ENCODE measurements around the gene MRPS15. TPM values are rescaled to one million over a fixed set of nuclear protein-coding genes. Genes with fewer than 3 reads are reported as not detected.
"Not testable (repeated sequence)": the region's sequence is repeated elsewhere in the genome, so short reads cannot be mapped to it uniquely, and the experiment has no call there.

The MRPS15 gene
- total RNA-seq = 69.5 and 70.4 TPM in 2 replicates

DNA sequence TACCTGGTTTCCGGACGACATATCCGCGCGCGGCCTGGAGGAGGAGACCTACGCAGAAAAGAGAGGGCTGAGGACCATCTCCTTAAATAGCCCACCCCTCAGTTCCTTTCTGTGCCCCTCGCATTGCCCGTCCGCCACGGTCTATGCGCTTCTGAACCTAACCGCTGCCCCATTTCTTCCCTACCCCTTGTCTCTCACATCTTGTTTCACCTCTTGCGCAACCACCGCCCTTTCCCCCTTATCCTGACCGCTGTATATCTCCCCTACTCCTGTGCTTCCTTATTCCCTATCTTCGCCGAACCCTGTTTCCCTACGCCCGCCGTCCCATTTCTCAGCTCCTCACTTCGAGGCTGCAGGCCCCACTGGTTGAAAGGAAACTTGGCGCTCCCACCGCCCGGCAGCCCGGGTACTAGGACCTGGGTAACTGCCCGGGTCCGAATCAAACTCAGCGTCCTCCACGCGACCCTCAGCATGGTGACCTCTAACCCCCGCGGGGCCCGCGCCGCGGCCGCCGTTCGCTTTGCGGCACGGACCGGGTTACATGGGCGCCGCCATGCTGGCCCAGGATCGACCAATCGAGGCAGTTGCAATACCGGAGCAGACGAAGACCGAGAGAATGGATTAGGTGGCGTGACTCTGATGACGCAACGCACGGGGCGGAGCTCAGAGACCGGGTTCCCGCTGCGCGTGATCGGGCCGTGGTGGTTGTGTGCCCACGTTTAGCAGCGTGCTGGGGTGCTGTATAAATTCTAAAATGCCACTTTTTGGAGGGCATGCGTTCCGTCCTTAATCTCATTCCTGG lies at the start of gene MRPS15:
Gene MRPS15 (minus strand): TSS at position 582 of the 802 bp plus-strand sequence. CDS start 109 bp downstream, at position 473.
- DNase-seq (ENCODE audit: low read depth in 2 of 2) = peak; percentile 94 to 97

- no peak for DNase-seq (ENCODE audit: low read depth in 2 of 2)
These were observed 48.7 kb upstream of the MRPS15 start for GRCh38 chr1:36512842-36513241.

DNA sequence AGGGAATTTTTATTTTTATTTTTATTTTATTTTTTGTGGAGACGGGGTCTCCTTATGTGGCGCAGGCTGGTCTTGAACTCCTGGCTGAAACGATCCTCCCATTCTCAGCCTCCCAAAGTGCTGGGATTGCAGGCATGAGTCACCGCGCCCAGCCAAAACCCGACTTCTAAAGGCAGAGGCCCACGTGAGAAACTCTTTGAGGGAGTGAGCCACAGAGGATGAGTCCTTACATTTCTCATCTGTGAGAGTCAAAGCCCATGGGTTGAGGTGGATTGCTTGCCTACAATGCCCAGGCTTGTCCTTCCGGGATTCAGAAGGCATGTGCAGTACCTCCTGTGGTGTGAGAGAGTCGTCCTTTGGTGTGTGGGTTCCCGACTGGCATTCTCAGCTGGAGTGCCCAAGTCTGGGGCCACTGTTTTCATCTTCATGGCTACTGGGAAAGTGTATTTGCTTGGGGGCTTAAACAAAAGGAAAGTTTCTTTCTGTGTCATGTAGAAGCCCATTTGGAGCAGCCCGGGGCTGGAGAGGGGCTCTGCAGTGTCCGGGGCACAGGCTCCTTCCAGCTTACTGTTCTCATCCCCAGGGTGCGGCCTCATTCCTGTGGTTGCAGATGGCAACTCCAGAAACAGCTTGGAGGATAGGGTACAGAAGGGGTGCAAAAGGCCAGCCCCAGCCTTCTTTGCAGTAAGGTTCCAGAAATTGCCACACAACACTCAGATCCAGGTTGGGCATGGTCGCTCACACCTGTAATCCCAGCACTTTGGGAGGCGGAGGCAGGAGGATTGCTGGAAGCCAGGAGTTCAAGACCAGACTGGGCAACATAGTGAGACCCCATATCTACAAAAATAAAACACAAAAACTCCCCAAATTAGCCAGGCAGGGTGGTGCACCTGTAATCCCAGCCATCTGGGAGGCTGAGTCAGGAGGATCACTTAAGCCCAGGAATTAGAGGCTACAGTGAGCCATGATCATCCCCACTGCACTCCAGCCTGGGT lies 47.9 kb upstream of the MRPS15 start:
- no peak for DNase-seq (ENCODE audit: low read depth in 2 of 2)

DNA sequence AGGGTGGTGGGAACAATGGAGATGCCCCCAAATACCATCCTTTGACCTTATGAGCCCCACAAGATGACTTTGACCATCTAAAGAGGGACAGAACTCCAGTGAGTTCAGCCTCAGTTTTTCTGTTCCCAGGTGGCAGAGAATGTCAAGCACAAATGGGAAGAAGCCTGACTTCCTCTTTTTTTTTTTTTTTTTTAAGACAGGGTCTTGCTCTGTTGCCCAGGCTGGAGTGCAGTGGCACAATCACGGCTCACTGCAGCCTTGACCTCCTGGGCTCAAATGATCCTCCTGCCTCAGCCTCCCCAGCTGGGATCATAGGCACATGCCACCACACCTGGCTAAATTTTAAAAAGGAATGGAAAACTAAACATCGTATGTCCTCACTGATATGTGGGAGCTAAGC lies 47.0 kb upstream of the MRPS15 start:
- not testable (repeated sequence) for DNase-seq (ENCODE audit: low read depth in 2 of 2)

DNA sequence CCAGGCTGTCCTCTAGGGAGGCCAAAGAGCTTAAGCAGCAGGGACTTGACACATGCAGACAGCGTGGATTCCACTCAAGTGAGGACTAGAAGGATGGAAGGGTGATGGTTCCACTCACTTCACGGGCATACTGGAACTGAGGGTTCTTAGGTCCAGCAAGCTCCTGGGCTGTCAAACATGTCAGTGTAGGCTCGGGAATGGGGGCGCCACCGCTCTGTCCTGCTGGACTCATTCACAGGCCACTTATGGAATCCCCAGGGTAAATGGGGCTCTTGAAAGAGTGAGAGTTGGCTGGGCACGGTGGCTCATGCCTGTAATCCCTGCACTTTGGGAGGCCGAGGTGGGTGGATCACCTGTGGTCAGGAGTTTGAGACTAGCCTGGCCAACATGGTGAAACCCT lies 46.2 kb upstream of the MRPS15 start:
- no peak for DNase-seq (ENCODE audit: low read depth in 2 of 2)

GRCh38 chr1:36508257-36508656 lies 44.1 kb upstream of the MRPS15 start:
- no peak for DNase-seq (ENCODE audit: low read depth in 2 of 2)

DNA sequence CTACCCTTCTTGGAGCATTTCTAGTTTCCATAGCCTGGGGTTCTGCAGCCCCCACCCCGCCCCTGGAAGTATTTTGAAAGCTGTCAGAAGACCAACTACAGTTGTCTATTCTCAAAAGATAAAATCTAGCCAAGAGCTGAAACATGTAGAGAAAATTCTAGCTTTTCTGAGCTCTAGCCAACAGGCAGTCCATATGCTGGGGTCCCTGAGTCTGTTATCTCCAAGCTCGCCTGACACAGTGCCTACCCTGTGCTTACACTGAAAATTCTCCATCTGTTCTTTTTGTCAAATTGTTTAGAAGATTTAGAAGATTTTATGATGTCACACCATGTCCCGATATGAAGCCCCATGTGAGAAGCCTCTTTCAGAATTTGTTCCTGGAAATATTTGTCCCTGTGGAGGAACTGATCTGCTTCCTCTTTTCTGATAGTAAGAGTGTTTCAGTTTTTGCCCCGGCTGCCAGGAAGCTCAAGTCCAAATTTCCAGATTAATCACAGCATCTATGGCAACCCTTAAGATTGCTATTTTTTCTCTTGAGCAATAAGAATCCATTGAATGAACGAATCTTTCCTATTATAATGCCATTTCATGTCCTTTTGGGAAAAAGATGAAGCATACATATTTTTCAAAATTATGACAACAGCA lies 42.2 kb upstream of the MRPS15 start:
- DNase-seq (ENCODE audit: low read depth in 2 of 2) = no peak

DNA sequence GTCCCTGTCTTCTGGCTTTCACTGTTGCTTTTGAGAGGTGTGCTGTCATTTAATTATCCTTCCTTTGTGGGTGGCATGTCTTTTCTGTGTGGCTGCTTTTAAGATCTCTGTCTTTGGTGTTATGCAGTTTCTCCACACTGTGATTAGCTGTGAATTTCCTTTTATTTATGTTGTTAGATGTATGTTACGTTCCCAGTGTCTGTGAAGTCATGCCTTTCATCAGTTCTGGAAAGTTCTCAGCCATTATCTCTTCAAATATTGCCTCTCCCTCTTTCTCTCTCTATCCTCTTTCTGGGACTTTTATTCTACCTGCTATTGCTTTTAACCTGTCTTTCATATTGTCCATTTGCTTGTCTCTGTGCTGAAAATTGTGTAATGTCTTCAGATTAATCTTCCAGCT lies 39.5 kb upstream of the MRPS15 start:
- DNase-seq (ENCODE audit: low read depth in 2 of 2) = no peak

- no peak for DNase-seq (ENCODE audit: low read depth in 2 of 2)
These were observed 39.0 kb upstream of the MRPS15 start for GRCh38 chr1:36503159-36503558.

DNA sequence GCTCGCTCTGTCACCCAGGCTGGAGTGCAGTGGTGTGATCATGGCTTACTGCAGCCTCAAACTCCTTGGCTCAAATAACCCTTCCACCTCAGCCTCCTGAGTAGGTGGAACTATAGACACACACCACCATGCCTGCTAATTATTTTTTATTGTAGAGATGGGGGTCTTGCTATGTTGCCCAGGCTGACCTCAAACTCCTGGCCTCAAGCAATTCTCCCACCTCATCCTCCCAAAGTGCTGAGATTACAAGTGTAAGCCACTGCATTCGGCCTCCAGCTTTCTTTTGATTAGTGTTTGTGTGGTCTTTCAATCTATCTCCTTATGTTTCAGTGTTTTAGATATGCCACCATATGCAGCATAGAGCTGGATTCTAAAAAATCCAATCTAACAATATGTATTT lies 38.4 kb upstream of the MRPS15 start:
- DNase-seq (ENCODE audit: low read depth in 2 of 2) = no peak

DNA sequence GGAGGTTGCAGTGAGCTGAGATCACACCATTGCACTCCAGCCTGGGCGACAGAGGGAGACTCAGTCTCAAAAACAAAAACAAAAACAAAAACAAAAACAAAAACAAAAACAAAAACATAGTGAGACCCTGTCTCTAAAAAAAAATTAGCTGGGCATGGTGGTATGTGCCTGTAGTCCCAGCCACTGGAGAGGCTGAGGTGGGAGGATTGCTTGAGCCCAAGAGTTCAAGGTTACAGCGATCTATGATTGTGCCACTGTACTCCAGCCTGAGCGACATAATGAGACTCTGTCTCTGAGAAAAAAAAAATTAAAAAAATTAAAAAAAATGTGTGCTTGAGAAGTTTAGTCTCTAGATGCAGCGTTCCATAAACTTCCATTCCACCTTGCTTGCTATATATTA lies 37.7 kb upstream of the MRPS15 start:
- DNase-seq (ENCODE audit: low read depth in 2 of 2) = not testable (repeated sequence)

DNA sequence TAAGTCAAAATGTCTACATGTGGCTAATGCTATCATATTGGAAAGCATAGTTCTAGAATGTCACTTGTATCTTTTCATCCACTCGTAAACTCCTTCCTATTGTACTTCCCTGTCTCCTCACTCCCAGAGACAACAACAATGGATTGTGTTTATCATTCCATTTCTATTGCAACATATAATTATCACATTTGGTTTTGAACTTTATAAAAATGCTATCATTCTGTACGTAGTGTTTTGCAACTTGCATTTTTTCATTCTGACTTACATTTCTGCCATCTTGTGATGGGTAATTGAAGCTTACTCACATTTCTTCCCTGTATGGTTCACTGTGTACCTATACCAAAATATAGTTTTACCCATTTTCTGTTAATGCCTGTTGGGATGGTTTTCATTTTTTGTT lies 33.0 kb upstream of the MRPS15 start:
- DNase-seq (ENCODE audit: low read depth in 2 of 2) = no peak

DNA sequence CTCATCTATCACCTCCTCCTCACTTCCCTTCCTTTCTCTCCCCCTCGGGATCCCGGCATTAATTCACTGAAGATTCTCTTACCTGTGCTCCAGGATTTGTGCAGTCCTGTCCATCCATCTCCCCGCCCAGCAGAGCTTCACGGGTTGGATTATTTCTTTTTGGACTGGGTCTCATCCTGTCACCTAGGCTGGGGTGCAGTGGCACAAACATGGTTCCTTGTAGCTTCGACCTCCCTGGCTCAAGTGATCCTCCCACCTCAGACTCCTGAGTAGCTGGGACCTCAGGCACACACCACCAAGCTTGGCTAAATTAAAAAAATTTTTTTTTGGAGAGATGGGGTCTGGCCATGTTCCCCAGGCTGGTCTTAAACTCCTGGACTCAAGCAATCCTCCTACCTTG lies 30.8 kb upstream of the MRPS15 start:
- DNase-seq (ENCODE audit: low read depth in 2 of 2) = no peak

DNA sequence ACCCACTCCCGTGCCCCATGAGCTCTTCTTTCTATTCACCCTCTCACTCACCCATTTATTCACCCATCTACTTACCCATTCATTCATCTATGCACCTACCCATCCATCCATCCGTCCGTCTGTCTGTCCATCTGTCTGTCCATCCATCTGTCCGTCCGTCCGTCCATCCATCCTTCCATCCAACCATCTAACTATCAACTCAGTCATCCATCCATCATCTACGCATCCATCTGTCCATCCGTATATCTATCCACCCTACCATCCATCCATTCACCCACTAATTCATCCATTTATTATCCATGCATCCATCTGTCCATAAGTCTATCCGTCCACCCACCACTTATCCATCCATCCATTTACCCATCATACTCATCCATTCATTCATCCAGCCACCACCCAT lies 29.3 kb upstream of the MRPS15 start:
- DNase-seq (ENCODE audit: low read depth in 2 of 2) = no peak

DNA sequence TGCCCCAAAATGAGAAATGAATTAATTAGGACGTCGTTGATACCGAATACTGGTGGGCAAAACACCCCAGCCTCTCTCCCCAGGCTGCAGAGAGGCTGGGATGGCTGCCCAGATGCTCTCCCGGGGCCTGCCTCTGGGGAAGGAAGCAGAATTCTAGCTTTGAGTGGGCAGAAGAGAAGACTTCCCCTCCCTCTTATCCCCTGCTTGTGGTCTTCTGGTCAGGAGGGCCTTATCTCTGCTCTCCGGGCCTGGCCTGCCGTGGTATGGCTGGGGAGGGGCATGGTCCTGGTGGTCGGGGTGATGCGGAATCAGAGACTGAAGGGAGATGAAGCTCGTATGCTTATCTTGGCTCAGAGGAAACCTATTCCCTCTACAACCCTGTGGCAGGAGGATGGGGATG lies 28.3 kb upstream of the MRPS15 start:
- DNase-seq (ENCODE audit: low read depth in 2 of 2) = no peak

GRCh38 chr1:36489258-36490051 lies 25.3 kb upstream of the MRPS15 start:
- not testable (repeated sequence) for DNase-seq (ENCODE audit: low read depth in 2 of 2)

DNA sequence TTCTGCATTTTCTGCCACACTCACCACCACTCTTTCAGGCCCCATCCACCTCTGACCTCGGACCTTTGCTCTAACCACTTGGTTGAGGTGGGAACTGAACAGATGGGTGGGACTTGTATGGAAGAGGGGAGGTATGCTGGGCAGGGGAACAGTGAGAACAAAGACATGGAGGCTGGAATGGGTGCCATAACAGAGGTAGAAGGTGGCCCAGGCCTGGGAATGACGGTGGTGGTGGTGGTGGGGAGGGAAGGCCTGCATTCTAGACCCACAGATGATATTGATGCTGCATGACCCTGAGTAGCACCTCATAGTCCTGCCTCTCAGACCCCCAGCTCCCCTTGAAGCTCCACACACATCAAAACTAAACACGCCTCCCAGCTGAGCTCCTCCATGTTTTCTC lies 23.7 kb upstream of the MRPS15 start:
- no peak for DNase-seq (ENCODE audit: low read depth in 2 of 2)

DNA sequence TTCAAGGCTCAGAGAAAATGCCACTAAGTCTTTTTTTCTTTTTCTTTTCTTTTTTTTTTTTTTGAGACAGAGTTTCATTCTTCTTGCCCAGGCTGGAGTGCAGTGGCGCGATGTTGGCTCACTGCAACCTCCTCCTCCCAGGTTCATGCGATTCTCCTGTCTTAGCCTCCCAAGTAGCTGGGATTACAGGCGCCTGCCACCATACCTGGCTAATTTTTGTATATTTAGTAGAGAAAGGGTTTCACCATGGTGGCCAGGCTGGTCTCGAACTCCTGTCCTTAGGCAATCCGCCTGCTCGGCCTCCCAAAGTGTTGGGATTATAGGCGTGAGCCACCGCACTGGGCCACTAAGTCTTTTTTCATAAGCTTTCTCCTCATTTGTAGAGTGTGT lies 23.1 kb upstream of the MRPS15 start:
- DNase-seq (ENCODE audit: low read depth in 2 of 2) = not testable (repeated sequence)

DNA sequence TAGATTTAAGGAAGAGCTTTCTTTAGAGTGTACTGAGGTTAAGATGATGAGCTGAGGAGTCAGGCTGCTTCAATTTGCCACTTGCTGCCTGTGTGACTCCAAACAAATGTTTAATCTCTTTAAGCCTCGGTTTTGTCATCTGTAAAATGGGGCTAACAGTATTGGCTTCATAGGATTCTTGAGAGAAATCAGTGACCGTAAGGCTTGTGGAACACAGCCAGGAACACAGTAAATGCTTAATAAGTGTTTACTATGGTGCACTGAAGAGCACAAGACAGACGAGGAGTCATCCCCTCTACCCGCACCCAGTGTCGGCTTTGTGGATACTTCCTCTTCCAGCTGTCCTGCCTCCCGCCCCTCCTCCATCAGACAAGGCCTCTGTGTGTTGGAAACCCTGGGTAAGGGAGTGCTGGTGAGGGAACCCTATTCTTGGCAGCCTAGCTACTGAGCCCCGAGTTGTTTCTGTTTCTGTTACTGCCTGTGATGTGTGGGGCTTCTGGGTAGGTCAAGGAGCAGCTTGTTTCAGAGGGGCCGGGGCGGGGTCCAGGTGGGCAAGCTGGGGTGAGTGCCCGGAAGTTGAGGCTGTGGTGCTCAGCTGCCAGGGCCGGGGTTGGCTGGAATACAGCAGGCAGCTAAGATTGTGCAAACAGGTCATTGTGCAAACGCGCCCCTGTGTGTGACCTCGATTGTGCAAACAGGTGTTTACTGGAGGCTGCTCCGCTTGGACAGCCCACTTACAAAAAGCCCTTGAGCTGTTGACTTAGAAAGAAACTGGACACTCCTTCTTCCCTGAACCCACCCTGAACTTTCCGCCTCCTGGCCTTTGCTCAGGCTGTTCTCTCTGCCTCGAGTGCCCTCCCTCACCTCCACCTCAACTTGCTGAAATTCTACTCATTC lies 22.5 kb upstream of the MRPS15 start:
- DNase-seq (ENCODE audit: low read depth in 2 of 2) = no peak

DNA sequence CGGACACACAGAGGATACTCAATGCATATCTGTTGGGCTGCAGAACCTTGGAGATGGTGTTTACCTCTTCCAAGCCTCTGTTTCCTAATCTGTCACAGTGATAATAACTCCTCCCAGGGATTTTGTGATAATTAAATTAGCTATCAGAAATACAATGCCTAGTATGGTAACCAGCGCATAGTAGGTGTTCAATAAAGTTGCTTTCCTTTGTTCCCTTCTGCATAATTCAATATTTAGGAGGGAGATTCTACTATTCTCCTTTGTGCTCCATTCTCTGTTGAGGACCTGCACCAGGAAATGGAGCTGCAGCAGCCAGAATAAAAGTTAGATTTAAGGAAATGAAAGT lies 21.9 kb upstream of the MRPS15 start:
- no peak for DNase-seq (ENCODE audit: low read depth in 2 of 2)
